GM20431 (cell line): ENCODE results near the gene GAN.

Experiments
- in situ Hi-C: fragments of 300-500 bp; cut with MseI, MboI; formaldehyde crosslinking; loops from one replicate; pipeline ENCODE4 v1.15.0; 2020; ENCODE audit warnings: low sequenced_read_pairs; ENCODE audit not compliant: unreplicated experiment

The GAN gene

GRCh38 chr16:81417210-81417609 is 102.4 kb downstream of the GAN start:
- in situ Hi-C loops = loop anchor here (25.0 kb wide), 1 partner anchor 195 kb away; no protein-coding TSS in a partner anchor

- in situ Hi-C loops = loop anchor here (25.0 kb wide), 1 partner anchor 192 kb away; no protein-coding TSS in a partner anchor
Measured at GRCh38 chr16:81419806-81420205, 105.0 kb downstream of the GAN start.

GRCh38 chr16:81421126-81421525 is 106.4 kb downstream of the GAN start:
- in situ Hi-C loops = loop anchor here (25.0 kb wide), 1 partner anchor 191 kb away; no protein-coding TSS in a partner anchor

GRCh38 chr16:81421536-81421935 is 106.8 kb downstream of the GAN start:
- in situ Hi-C loops = loop anchor here (25.0 kb wide), 1 partner anchor 191 kb away; no protein-coding TSS in a partner anchor

- in situ Hi-C loops = loop anchor here (25.0 kb wide), 1 partner anchor 190 kb away; no protein-coding TSS in a partner anchor
Measured at GRCh38 chr16:81422153-81422552, 107.4 kb downstream of the GAN start.

- in situ Hi-C loops = loop anchor here (25.0 kb wide), 1 partner anchor 188 kb away; no protein-coding TSS in a partner anchor
Measured at GRCh38 chr16:81424771-81425170, 110.0 kb downstream of the GAN start.

- in situ Hi-C loops = no loop called here
Measured at GRCh38 chr16:81427219-81427618, 112.5 kb downstream of the GAN start.

- in situ Hi-C loops = no loop called here
Measured at GRCh38 chr16:81429045-81429521, 114.3 kb downstream of the GAN start.

GRCh38 chr16:81431554-81432353 is 117.0 kb downstream of the GAN start:
- in situ Hi-C loops = no loop called here

- in situ Hi-C loops = no loop called here
Measured at GRCh38 chr16:81432937-81433557, 118.3 kb downstream of the GAN start.

- in situ Hi-C loops = no loop called here
Measured at GRCh38 chr16:81435103-81435502, 120.3 kb downstream of the GAN start.

GRCh38 chr16:81435567-81435966 is 120.8 kb downstream of the GAN start:
- in situ Hi-C loops = no loop called here

GRCh38 chr16:81436386-81436785 is 121.6 kb downstream of the GAN start:
- in situ Hi-C loops = no loop called here

GRCh38 chr16:81437865-81438264 is 123.1 kb downstream of the GAN start:
- in situ Hi-C loops = no loop called here
